NK-92 treated with Interleukin-12 subunit alpha and Interleukin-12 subunit beta, amount 100 ng/mL, for 24 hours (cell line): ENCODE results near the gene PTPRB.

Source experiments
- DNase-seq: peaks from one replicate; lab custom pipeline; 2025; lab: John Stamatoyannopoulos, UW

Gene PTPRB

DNA sequence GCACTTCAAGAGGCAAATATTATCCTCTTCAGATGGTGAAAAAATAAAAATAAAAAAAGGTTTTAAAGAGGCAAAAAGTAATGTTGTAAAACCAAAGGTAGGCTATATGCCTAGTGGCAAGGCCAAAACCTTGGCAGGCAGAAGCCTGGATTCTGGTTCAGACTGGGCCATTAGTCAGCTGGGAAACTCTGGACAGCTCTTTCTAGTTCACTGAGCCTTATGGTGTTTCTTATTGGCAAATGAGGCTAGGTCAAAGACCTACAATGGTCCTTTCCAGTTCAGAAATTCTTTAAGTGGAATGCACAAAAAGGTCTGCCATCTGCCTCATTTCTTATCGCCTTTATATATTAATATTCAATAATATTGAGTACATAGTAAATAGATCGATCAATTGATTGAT, 44.6 kb downstream of the PTPRB start:
- DNase-seq = no peak

DNA sequence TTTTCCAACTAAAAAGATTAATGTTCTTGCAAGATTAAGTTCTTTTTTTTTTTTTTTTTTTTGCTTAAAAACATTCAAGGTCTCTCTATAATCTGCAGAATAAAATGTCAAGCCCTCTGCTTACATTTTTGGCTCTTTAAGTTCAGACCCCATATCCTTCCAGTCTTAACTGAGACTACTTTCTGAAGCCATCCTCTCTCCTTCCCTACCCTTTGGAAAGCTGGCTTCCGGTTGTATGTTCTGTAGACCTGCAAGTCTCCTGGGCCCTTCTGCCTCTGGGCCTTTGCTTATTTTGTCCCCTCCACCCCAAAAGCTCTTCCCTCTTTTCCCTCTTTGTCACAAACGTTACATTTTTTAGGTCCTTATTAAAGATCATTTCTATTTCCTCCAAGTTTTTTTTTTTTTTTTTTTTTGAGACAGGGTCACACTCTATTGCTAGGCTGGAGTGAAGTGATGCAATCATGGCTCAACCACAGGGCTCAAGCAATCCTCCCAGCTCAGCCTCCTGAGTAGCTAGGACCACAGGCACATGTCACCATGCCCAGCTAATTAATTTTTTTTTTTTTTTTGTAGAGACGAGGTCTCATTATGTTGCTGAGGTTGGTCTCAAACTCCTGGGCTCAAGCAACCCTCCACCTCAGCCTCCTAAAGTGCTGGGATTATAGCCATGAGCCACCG, 46.5 kb downstream of the PTPRB start:
- DNase-seq = no peak

GRCh38 chr12:70590051-70590450, 47.2 kb downstream of the PTPRB start:
- DNase-seq = peak; percentile 10

DNA sequence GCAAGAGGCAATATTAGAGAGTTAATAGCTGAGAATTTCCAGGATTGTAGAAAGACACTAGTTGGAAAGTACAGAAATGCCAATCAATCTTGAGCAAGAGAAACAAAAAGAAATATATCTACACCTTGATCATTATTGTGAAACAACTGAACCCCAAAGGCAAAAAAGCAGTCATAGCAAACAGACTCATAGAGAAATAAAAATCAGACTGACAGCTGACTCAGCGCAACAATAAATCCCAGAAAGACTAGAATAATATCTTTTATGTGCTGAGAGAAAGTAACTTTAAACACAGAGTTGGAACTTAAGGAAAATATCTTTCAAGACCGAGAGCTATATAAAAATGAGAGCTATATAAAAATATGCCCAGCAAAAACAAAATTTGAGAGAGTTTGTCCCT, 52.9 kb downstream of the PTPRB start:
- no peak for DNase-seq

DNA sequence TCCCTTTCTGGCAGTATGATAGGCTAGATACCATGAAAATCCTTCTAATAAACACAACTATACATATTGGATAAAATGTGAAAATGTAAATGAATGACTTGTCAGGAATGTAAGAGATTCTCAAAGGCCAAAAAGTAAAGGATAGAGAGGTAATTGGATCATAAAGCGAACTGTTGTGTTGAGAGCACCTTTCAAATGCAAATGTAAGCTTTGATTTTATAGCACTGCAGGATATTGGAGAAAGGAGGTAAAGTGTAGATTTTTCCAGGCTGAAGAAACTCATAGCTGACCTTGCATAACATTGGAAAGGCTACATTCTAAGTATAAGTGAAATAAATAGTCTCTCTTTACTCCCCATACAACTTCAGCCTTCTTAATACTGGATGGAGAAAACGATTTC, 54.0 kb downstream of the PTPRB start:
- DNase-seq = no peak

GRCh38 chr12:70581208-70581607, 56.0 kb downstream of the PTPRB start:
- DNase-seq = no peak

- no peak for DNase-seq
These were observed 60.0 kb downstream of the PTPRB start for GRCh38 chr12:70577283-70577634.

GRCh38 chr12:70576341-70577282, 60.6 kb downstream of the PTPRB start:
- no peak for DNase-seq

DNA sequence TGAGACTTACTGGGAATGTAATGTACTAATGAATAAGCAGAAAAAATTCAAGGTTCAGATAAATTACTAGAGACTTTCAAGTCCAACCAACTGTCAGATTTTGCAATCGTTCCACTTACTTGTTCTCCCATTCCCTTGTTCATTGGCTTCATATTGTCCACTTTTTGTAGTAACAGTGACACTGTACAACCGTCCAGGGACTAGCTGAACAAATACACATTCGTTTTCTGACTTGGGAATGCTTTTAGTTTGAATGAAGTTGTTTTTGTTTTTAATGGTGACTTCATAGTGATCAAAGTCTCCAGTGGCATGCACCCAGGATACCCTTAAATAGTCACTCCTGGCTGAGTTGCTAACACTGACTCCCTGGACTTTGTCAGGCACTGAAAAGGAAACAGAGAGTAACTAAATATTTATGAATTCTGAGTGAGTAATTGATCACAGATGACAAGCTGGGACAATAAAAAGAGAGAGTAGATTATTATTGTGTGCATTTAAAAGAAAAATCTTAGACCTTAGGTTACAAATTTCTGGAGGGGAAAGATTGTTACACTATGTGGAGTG, 65.4 kb downstream of the PTPRB start:
- no peak for DNase-seq

DNA sequence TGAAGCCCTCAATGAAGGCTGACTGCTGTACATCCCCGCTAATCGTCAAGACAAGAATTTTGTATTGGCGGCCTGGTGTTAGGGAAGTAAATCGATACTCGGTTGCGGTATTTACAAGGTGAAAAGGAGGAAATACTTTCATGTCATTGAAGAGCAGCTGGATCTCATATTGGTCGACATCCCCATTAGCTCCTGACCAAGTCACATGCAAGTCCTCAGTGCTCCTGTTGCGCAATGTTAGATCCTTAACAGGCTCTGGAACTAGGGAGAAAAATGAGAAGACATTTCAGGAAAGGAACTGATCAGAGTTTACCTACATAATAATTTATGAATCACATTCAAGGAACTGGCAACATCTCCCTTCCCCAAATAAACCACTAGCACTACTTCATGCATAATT, 66.2 kb downstream of the PTPRB start:
- DNase-seq = no peak

DNA sequence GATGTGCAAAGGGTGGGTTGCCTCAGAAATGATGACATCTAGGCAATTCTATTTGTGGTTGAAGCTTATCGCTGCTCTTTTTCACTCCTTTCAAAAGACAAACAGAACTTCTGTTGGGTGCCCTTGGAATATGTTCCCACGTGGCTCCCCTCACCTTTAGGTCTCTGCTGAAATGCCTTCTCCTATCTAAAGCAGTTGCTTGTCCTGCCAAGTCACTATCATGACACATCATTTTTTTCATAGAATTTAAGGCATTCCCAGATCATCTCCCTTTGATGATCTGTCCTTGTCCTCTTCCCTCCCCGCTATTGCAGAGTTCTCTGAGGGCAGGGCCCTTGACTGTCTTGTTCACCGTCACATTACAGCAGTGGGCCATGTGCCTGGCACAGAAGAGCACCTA, 75.7 kb downstream of the PTPRB start:
- DNase-seq = no peak

DNA sequence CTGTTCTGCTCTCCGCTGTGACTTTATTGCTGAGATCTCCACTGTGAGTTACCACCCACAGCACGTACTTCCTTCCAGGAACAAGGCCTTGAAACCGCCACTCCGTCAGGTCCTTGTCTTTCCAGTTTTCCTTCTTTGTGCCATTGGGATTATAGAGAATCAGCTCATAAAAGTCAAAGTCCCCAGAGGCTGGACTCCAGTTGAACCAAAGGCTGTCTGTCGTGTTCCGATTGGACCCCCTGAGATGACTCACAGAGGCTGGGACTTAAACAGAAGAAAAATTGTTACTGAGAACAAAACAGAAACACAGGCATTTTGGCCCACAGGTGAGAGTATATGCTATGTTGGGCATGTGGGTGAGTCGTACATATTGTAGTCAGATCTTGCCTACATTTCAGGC, 76.6 kb downstream of the PTPRB start:
- DNase-seq = no peak

DNA sequence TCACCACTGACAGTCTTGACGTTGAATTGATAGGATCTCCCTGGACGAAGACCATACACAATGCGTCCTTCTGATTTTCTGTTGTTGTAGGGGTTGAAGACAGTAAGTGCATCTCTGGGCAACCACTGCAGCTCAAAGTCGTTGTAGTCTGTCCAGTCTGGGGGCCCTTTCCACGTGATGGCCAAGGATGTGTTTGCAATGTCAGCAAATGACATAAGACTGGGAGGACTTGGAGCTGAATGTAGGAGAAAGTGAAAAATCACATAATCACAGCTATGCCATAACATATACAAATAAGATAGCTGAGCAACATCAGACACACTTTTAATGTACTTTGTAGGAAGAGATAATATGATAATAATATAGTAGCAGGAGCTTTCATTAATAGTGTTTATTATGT, 77.8 kb downstream of the PTPRB start:
- no peak for DNase-seq

DNA sequence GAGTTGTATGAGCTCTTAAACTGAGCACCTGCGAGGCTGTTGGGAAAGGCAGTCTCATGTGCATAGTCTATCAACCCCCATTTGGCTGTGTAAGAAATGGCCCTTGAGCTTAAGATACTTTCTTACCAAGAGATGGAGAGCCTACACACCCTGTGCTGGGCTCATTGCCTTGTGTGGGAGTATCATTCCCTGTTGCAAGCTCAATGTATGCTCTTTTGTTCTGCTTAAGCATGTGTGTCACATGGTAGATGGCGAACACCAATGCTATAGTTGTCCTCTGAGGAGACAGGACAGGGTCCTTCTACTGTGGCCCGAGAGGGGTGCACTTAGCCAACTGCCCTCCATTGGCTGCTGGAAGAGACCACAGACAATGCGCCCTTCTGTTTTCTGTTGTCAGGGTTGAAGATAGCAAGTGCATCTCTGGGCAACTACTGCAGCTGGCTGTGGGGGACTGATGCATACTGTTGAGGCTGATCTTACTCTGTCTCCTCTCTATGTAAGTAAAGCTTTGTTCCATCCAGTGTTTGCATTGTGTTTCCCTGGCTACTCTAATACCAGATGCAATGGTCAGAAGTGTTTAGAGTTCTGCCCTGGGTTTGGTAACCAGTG, 79.5 kb downstream of the PTPRB start:
- DNase-seq = no peak

DNA sequence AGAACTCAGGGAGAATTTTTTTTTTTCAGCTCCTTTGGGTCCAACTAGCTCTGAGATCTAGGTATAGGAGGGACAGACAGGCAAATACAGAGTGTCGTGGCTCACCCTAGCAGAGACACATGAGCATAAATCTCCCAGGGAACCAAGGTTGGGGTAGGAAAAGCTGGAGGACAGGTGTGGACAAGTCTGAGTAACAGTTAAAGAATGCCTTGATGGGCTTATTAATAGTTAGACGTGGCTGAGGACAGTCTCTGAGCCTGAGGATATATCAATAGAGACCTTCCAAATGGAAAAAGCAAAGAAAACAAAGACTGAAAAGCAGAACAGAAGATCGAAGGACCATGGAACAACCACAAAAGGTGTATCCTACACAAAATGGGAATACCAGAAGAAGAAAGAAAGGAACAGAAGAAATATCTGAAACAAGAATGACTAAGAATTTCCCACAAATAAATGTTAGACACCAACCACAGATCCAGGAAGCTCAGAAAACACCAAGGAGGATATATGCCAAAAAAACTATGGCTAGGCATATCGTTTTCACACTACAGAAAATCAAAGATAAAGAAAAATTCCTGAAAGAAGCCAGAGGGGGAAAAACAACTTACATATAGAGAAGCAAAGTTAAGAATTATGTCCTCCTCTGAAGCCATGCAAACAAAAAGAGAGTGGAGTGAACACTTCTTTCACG, 80.9 kb downstream of the PTPRB start:
- DNase-seq = no peak

GRCh38 chr12:70555081-70555480, 82.1 kb downstream of the PTPRB start:
- DNase-seq = no peak

GRCh38 chr12:70553391-70553859, 83.8 kb downstream of the PTPRB start:
- no peak for DNase-seq

GRCh38 chr12:70551731-70552130, 85.5 kb downstream of the PTPRB start:
- no peak for DNase-seq

DNA sequence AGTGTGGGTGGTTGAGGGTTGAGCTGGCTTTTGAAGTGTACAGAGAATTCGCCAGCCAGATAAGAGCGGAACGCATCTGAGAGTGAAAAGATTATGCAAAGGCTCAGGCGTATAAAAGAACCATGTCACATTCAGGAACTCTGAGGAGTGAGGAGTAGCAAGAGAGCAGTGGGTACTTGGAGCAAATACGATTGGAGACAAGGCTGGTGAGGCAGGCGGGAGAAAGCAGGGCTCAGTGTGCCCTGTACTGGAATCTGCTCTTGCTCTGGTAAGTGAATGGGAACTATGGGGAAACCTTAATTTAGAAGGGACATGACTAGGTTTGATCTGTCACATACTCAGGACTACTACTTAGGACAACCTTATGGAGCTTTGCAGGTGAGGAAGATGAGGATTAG, 87.0 kb downstream of the PTPRB start:
- DNase-seq = no peak

DNA sequence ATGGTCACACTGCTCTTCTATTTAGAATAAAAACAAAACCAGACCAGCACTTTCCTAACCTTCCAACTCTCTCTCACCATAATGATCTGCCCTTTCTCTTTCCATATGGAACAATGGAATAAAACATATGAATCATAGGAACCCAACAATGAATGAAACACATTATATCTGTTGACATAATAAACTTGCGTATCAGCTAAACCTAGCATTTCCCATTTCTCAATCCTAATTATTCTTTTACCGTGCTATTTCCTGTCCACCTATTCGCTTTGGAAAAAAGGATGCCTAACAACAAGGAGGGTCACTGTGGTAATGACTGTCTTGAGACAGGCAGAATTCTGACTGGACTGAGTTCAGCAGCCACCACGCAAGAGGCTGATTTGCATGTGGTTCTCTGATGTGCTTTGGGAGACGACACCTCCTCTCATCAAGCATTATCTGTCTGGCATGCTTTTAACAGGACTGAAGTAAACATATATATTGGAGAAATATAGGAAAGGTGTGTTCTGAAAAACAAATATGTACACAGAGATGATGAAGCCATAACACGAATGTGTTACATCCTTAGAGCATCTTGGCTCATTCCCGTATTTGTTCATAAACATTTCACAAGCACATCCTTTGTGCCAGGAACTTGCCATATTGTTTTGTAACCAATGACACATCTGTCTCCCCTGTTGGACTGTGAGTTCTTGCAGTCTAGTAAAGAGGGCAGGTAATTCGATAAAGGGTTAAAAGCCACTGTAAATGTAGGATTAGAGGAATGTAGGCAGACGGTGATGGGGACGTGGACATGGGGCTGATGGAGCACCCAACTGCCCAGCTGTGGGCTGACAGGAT, 87.7 kb downstream of the PTPRB start:
- DNase-seq = no peak

GRCh38 chr12:70543444-70543843, 93.8 kb downstream of the PTPRB start:
- no peak for DNase-seq
